ENCODE data around the gene PROK1.

DNA sequence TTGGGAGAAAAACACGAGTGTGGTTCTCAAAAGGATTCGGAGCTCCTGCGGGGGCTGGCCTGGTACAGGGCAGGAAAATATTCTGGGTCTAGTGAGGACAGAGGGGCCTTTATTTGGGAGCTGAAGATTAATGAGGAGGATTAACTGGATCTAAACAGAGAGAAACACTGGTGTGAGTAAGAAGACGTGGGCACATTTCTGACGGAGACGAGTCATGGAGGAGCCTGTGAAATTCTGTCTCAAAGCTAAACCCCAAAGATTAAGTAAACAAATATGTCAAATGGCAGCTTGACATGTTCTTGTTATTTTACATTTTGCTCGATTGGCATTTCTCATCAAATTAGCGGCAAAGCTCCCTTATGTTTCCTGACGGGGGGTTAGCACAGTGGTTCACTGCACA lies 12.8 kb downstream of the PROK1 start:
- TF ChIP-seq CTCF (IDR thresholded peaks at IDR 0.05; ENCODE audit: borderline replicate concordance, extremely low read depth, low read length, poor library complexity, severe bottlenecking) (no peak), EZH2 (IDR thresholded peaks at IDR 0.05; ENCODE audit: borderline replicate concordance, low read depth, low read length, severe bottlenecking) (no peak)
